Brain microvascular endothelial cell (primary cell): Measurements from ENCODE around the gene LTBP1.

Experiments used
- DNase-seq: peaks from one replicate; pipeline ENCODE4 v3.0.0-alpha.2; 2020
- H3K27ac ChIP-seq: fragments of 250-450 bp; sonication (Bioruptor Pico); 2 replicates; pipeline ENCODE4 v1.5.1; 2020; ENCODE audit warnings: mild to moderate bottlenecking, moderate library complexity
- H3K27me3 ChIP-seq: fragments of 250-450 bp; sonication (Bioruptor Pico); replicated peaks from 2 replicates; pipeline ENCODE4 v1.5.1; 2020; ENCODE audit warnings: mild to moderate bottlenecking
- H3K36me3 ChIP-seq: fragments of 250-450 bp; sonication (Bioruptor Pico); replicated peaks from 2 replicates; pipeline ENCODE4 v1.5.1; 2020; ENCODE audit warnings: mild to moderate bottlenecking
- H3K4me3 ChIP-seq: 2 replicates; pipeline ENCODE4 v1.5.1; 2011; ENCODE audit warnings: low read depth, mild to moderate bottlenecking, control low read depth, low read length, moderate library complexity
- in situ Hi-C: cut with HindIII; loops from 2 replicates; pipeline ENCODE4 v1.10.0; 2017; ENCODE audit warnings: low sequenced_read_pairs, low pct_ligation_motif_present
- TF ChIP-seq, protein P1 (sequence below): IDR thresholded peaks from 2 replicates; pipeline ENCODE4 v1.5.1; 2011; ENCODE audit warnings: low read depth, mild to moderate bottlenecking, moderate library complexity, low read length, control low read depth, inconsistent platforms; ENCODE audit errors: missing control alignments

LTBP1 gene

DNA sequence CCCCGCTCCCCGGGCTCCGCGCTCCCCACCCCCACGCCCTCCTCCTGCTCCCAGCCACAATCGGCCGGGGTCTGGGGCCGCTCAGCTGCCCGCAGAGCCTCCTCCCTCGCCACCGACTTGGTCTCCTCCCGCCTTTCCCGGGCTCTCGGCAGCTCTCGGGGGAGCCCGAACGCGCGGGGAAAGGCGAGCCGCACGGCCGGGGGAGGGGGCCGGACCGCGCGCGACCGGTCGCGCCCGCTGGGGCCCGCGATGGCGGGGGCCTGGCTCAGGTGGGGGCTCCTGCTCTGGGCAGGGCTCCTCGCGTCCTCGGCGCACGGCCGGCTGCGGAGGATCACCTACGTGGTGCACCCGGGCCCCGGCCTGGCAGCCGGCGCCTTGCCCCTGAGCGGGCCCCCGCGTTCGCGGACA is 327 bp downstream of the LTBP1 start:
- Histone ChIP-seq H3K27ac (peak overlapping the region; percentile 53), H3K27me3 (no peaks in the 10 kb centered on the region), H3K4me3 (peak overlapping the region; percentile 76), H3K36me3 (no peaks in the 10 kb centered on the region)
- TF ChIP-seq, protein P1, sequence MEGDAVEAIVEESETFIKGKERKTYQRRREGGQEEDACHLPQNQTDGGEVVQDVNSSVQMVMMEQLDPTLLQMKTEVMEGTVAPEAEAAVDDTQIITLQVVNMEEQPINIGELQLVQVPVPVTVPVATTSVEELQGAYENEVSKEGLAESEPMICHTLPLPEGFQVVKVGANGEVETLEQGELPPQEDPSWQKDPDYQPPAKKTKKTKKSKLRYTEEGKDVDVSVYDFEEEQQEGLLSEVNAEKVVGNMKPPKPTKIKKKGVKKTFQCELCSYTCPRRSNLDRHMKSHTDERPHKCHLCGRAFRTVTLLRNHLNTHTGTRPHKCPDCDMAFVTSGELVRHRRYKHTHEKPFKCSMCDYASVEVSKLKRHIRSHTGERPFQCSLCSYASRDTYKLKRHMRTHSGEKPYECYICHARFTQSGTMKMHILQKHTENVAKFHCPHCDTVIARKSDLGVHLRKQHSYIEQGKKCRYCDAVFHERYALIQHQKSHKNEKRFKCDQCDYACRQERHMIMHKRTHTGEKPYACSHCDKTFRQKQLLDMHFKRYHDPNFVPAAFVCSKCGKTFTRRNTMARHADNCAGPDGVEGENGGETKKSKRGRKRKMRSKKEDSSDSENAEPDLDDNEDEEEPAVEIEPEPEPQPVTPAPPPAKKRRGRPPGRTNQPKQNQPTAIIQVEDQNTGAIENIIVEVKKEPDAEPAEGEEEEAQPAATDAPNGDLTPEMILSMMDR = no peak
- in situ Hi-C loops = no loop called here
- no peak for DNase-seq

DNA sequence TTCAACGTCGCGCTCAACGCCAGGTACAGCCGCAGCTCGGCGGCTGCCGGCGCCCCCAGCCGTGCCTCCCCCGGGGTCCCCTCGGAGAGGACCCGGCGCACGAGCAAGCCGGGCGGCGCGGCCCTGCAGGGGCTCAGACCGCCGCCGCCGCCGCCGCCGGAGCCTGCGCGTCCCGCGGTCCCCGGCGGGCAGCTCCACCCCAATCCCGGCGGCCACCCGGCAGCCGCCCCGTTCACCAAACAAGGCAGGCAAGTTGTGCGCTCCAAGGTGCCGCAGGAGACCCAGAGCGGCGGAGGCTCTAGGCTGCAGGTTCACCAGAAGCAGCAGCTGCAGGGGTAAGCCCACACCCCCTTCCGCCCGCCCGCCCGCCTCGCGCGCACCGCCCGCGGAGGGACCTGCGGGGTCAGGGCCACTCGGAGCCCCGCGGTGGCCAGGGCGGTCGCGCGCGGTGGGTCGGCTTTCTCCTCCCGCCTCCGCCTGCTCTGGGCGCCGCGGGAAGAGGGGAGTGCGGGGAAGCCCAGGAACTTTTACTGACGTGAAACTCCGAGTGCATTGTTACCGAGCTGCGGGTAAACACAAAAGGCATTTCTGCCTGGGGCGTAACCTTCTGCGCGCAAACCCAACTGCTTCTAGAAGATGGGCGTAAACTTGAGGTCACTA is 861 bp downstream of the LTBP1 start:
- TF ChIP-seq, protein P1 = no peak
- no peaks in the 10 kb centered on the region for H3K36me3 ChIP-seq
- in situ Hi-C loops = no loop called here
- DNase-seq = peak; percentile 41
- no peaks in the 10 kb centered on the region for H3K27me3 ChIP-seq
- H3K27ac ChIP-seq = peak overlapping the region; percentile 53
- peak overlapping the region; percentile 76 for H3K4me3 ChIP-seq

DNA sequence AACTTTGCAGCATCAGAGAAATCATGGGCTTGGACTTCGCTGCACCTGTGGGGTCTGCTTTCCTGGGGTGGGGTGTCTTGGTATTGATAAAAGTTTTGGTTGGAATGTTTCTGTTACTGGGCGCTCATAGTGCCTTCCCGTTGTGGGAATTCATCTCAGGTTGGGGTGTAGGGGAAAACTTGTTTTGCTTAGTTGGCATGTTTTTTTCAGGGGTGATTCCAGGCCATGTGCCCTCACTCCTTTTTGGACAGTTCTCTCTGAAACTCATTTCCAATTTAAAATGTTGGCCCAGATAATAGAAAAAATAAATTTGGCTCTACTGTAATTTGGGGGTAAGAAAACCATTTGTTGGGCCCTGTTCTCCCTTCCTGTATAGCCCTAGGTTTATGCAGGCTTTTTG is 1.5 kb downstream of the LTBP1 start:
- DNase-seq = no peak
- in situ Hi-C loops = no loop called here
- no peaks in the 10 kb centered on the region for H3K27me3 ChIP-seq
- H3K4me3 ChIP-seq = peak overlapping the region; percentile 76
- TF ChIP-seq, protein P1 = no peak
- H3K36me3 ChIP-seq = no peaks in the 10 kb centered on the region
- H3K27ac ChIP-seq = no peak overlapping the region

DNA sequence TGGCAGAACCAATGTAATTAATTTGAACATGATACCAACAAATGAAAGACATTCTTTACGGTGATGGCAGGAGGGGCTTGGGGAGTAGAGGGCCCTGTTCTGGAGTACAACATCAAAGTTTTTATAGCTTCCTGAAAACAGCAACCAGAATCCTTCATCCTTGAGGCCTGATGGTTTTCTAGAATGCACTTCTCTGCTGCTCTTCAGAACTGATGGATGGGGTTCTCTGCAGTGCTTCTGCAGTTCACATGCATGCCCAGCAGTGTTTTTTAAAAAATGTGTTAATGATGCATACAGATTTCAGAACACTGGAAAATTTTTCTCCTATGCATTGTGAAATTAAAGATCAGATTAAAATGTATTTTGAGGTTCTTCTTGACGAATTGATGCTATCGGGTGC is 2.5 kb downstream of the LTBP1 start:
- H3K36me3 ChIP-seq = no peaks in the 10 kb centered on the region
- DNase-seq = no peak
- TF ChIP-seq, protein P1 = peak; percentile 3
- H3K27ac ChIP-seq = no peak overlapping the region
- in situ Hi-C loops = no loop called here
- H3K27me3 ChIP-seq = no peaks in the 10 kb centered on the region
- no peak overlapping the region for H3K4me3 ChIP-seq

DNA sequence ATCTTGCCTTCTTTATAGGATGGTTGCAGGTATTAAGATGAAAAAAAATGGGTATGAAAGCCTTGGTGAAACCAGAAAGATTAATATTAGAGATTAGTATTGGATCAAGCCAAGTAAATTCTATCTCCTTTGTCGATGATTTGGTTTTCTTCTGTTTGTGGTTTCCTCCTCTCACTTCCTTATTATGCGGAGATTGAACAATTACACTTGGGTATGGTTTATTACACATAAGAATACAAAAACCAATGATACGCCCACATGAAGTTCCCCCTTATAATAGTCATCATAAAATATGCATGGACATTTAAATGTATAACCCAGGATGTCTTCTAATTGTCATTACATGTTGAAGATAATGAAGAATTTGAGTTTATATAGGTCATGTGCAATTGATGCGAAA is 4.9 kb downstream of the LTBP1 start:
- no peaks in the 10 kb centered on the region for H3K27me3 ChIP-seq
- H3K4me3 ChIP-seq = no peak overlapping the region
- H3K27ac ChIP-seq = no peak overlapping the region
- TF ChIP-seq, protein P1 = no peak
- DNase-seq = no peak
- in situ Hi-C loops = no loop called here
- no peaks in the 10 kb centered on the region for H3K36me3 ChIP-seq
